Measurements from ENCODE around the gene NPAS2. TPM values are rescaled to one million over a fixed set of nuclear protein-coding genes. Genes with fewer than 3 reads are reported as not detected.

The NPAS2 gene
- total and polyA plus RNA-seq, 2 of the 8 experiments (the other 6 are each of a cell fraction or from before 2014, with no cell fraction given) = 1.8 to 1.9 TPM

- DNase-seq (ENCODE audit: low read depth in 1 of 2, low spot score in 2 of 2) (no peak), FAIRE-seq (no peak)
- Histone ChIP-seq H3K4me2 (ENCODE audit: insufficient read depth in 1 of 2, low read depth in 2 of 2, low read length in 2 of 2) (no peak overlapping the region), H3K9me3 (ENCODE audit: insufficient read depth in 2 of 2, low read depth in 1 of 2, low read length in 1 of 2) (no peaks in the 10 kb centered on the region), H2BK20ac (ENCODE audit: low read length) (no peak overlapping the region), H3K4me3 (ENCODE audit: extremely low read depth in 1 of 4, insufficient read depth in 2 of 4, low read depth in 3 of 4, low read length in 4 of 4) (no peak overlapping the region), H3K79me1 (ENCODE audit: low read depth, low read length) (no peaks in the 10 kb centered on the region), H4K8ac (ENCODE audit: extremely low read depth, insufficient read depth, low read length) (no peak overlapping the region), H3K27me3 (replicated peaks in 1 of 4; ENCODE audit: control insufficient read depth in 3 of 4, extremely low read depth in 1 of 4, insufficient read depth in 3 of 4, low read length in 3 of 4) (peaks cover 21 to 50% (median 40%) of the 10 kb centered on the region in 4 experiments), H3K14ac (ENCODE audit: insufficient read length) (no peak overlapping the region), H2BK120ac (replicated peaks; ENCODE audit: low read depth, low read length) (no peak overlapping the region), H2AFZ (ENCODE audit: low read length) (no peak overlapping the region), H2BK5ac (ENCODE audit: low read depth, low read length) (no peak overlapping the region), H2BK12ac (ENCODE audit: low read depth, low read length) (no peak overlapping the region), H3K79me2 (ENCODE audit: control insufficient read depth in 1 of 2, insufficient read depth in 2 of 2, low read length in 2 of 2) (no peaks in the 10 kb centered on the region), H2AK5ac (ENCODE audit: low read depth, low read length) (no peak overlapping the region), H3K56ac (replicated peaks; ENCODE audit: insufficient read length, low read depth, low read length) (no peak overlapping the region), H4K91ac (replicated peaks; ENCODE audit: insufficient read length, low read length) (no peak overlapping the region), H3K23ac (ENCODE audit: insufficient read length) (no peak overlapping the region), H3K4ac (replicated peaks; ENCODE audit: insufficient read length, low read depth, low read length) (no peak overlapping the region), H3K27ac (ENCODE audit: low read depth, low read length) (no peak overlapping the region), H3K36me3 (ENCODE audit: control insufficient read depth in 2 of 4, insufficient read depth in 4 of 4, low read length in 3 of 4) (no peaks in the 10 kb centered on the region), H3K9ac (replicated peaks in 1 of 4; ENCODE audit: extremely low read depth in 1 of 4, low read depth in 3 of 4, low read length in 3 of 4) (no peak overlapping the region), H3K18ac (ENCODE audit: extremely low read depth, low read length) (no peak overlapping the region), H2BK15ac (ENCODE audit: low read length) (no peak overlapping the region), H3K4me1 (replicated peaks in 1 of 4; ENCODE audit: control insufficient read depth in 3 of 4, insufficient read depth in 4 of 4, low read length in 3 of 4) (peaks cover 0 to 17% (median 6%) of the 10 kb centered on the region in 4 experiments; a peak in 5 of 7 replicates), H3K23me2 (ENCODE audit: low read depth, low read length) (peaks cover 16% of the 10 kb centered on the region; the same call in 1 of the 2 replicates), H4K5ac (ENCODE audit: insufficient read length, low read depth, low read length) (no peak overlapping the region), H4K20me1 (replicated peaks in 1 of 2; ENCODE audit: control insufficient read depth in 1 of 2, insufficient read depth in 2 of 2, low read length in 2 of 2) (no peaks in the 10 kb centered on the region)
- CTCF ChIA-PET (ENCODE audit: partially characterized antibody) = no interaction called here
- WGBS, 2 experiments (ENCODE audit: extremely low coverage in 1 of 2, insufficient coverage in 1 of 2, insufficient read length in 1 of 2, insufficient replicate concordance in 2 of 2, low coverage in 1 of 2, low lambda C conversion rate in 2 of 2, missing lambda C conversion rate in 1 of 2) = 66% methylated on average over 9 of the region's 9 CpGs; no CpG with 5 or more reads in 1 of the 2 experiments
- POLR2A ChIA-PET (ENCODE audit: partially characterized antibody) = no interaction called here
- TF ChIP-seq JUND (IDR thresholded peaks at IDR 0.05; ENCODE audit: low read length) (no peak), SIRT6 (IDR thresholded peaks at IDR 0.05; ENCODE audit: low read length) (no peak), KDM4A (IDR thresholded peaks at IDR 0.05; ENCODE audit: low read depth, low read length, severe bottlenecking) (no peak), HDAC2 (IDR thresholded peaks at IDR 0.05; ENCODE audit: borderline replicate concordance in 1 of 2, low read depth in 2 of 2, low read length in 2 of 2) (no peak), GABPA (IDR thresholded peaks at IDR 0.05; ENCODE audit: borderline replicate concordance, insufficient read depth, low read length) (no peak), NRF1 (IDR thresholded peaks at IDR 0.05; ENCODE audit: low read depth, low read length) (no peak), ZNF274 (IDR thresholded peaks at IDR 0.05; ENCODE audit: borderline replicate concordance, extremely low read depth, low read length) (no peak), KDM5A (IDR thresholded peaks at IDR 0.05; ENCODE audit: low read length) (no peak), RNF2 (IDR thresholded peaks at IDR 0.05; ENCODE audit: borderline replicate concordance, low read depth, low read length, missing control alignments, poor library complexity, severe bottlenecking) (no peak), FOSL1 (IDR thresholded peaks at IDR 0.05; ENCODE audit: insufficient read depth, low read depth, low read length) (no peak)
Observed at GRCh38 chr2:100822587-100823248, 2.8 kb downstream of the NPAS2 start.

All from H1 (cell line).